H1 (cell line): ENCODE results near the gene DMPK.

Experiments
- BACH1 ChIP-seq: IDR thresholded peaks from 2 replicates; pipeline ENCODE4 v1.6.1; 2012; ENCODE audit warnings: low read length, improper control_type of control experiment
- EZH2 ChIP-seq: fragments of 200-600 bp; sonication (generic); IDR thresholded peaks from 2 replicates; pipeline ENCODE4 v1.7.1; 2012; ENCODE audit warnings: low read depth, mild to moderate bottlenecking, moderate library complexity, low read length, inconsistent platforms; ENCODE audit not compliant: severe bottlenecking
- GTF2F1 ChIP-seq: IDR thresholded peaks from 2 replicates; pipeline ENCODE4 v1.6.1; 2012; ENCODE audit warnings: low read depth, low read length, improper control_type of control experiment, borderline replicate concordance
- HDAC2 ChIP-seq, 2 experiments: fragments of 300-600 bp in 1 of 2; sonication (generic) in 1 of 2; IDR thresholded peaks; 2 replicates each; pipeline ENCODE4 v1.6.1; 2011 to 2012; ENCODE audit warnings: low read depth in 2 of 2, low read length in 2 of 2, mild to moderate bottlenecking in 2 of 2, moderate library complexity in 2 of 2, borderline replicate concordance in 1 of 2, inconsistent platforms in 1 of 2
- MAX ChIP-seq: IDR thresholded peaks from 2 replicates; pipeline ENCODE4 v1.6.1; 2012; ENCODE audit warnings: inconsistent platforms
- POLR2A ChIP-seq, 2 experiments: IDR thresholded peaks; 1 replicate in 1 of 2; 2 replicates in 1 of 2; pipeline ENCODE4 v1.6.1; 2011; ENCODE audit warnings: low read depth in 2 of 2, low read length in 2 of 2, mild to moderate bottlenecking in 2 of 2; ENCODE audit errors: control extremely low read depth in 1 of 2
- TF ChIP-seq, protein P1 (sequence below), 3 experiments: IDR thresholded peaks; 1 replicate in 2 of 3; 2 replicates in 1 of 3; pipeline versions ENCODE4 v1.5.1 to v1.6.1; 2011; ENCODE audit warnings: low read length in 3 of 3, mild to moderate bottlenecking in 3 of 3, inconsistent platforms in 2 of 3, low read depth in 1 of 3, moderate library complexity in 1 of 3; ENCODE audit not compliant: insufficient read depth in 1 of 3; ENCODE audit errors: control extremely low read depth in 1 of 3
- TF ChIP-seq, protein P2 (sequence below): IDR thresholded peaks from 2 replicates; pipeline ENCODE4 v1.6.1; 2011; ENCODE audit warnings: low read depth, mild to moderate bottlenecking, low read length; ENCODE audit not compliant: insufficient read depth

DNA sequence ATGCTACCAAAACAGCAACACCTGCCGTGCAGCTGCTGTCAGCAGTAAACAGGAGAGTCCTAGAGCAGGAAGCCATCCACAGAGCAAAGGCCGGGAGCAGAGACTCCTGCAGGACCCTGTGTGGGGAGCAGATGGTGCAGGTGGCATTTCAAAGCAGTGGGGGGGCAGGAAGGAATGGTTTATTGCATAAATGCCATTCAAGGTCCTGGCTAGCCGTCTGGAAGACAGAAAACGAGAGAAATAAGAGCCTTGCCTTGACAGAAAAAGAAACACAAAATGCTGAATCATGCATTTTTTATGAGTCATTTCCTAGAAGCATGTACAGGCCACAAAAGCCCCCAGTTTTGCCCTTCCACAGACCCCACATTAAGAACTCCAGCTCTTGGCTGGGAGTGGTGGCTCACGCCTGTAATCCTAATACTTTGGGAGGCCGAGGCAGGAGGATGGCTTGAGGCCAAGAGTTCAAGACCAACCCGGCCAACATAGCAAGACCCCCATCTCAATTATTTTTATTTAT is 27.4 kb upstream of the DMPK start:
- TF ChIP-seq, protein P1, sequence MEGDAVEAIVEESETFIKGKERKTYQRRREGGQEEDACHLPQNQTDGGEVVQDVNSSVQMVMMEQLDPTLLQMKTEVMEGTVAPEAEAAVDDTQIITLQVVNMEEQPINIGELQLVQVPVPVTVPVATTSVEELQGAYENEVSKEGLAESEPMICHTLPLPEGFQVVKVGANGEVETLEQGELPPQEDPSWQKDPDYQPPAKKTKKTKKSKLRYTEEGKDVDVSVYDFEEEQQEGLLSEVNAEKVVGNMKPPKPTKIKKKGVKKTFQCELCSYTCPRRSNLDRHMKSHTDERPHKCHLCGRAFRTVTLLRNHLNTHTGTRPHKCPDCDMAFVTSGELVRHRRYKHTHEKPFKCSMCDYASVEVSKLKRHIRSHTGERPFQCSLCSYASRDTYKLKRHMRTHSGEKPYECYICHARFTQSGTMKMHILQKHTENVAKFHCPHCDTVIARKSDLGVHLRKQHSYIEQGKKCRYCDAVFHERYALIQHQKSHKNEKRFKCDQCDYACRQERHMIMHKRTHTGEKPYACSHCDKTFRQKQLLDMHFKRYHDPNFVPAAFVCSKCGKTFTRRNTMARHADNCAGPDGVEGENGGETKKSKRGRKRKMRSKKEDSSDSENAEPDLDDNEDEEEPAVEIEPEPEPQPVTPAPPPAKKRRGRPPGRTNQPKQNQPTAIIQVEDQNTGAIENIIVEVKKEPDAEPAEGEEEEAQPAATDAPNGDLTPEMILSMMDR (IDR thresholded peaks at IDR 0.05; ENCODE audit: control extremely low read depth in 1 of 3, insufficient read depth in 1 of 3, low read depth in 1 of 3, low read length in 3 of 3) = no peak
- no peak for TF ChIP-seq GTF2F1
- TF ChIP-seq MAX = no peak
- TF ChIP-seq POLR2A (IDR thresholded peaks at IDR 0.05; ENCODE audit: control extremely low read depth in 1 of 2, low read depth in 2 of 2, low read length in 2 of 2) = no peak
- TF ChIP-seq BACH1 = no peak
- TF ChIP-seq EZH2 = no peak
- TF ChIP-seq, protein P2, sequence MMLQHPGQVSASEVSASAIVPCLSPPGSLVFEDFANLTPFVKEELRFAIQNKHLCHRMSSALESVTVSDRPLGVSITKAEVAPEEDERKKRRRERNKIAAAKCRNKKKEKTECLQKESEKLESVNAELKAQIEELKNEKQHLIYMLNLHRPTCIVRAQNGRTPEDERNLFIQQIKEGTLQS = no peak
- TF ChIP-seq HDAC2 (IDR thresholded peaks at IDR 0.05; ENCODE audit: borderline replicate concordance in 1 of 2, low read depth in 2 of 2, low read length in 2 of 2) = no peak
